HepG2 (cell line): ENCODE data around the gene NFX1. TPM values are rescaled to one million over a fixed set of nuclear protein-coding genes. Genes with fewer than 3 reads are reported as not detected.
"Not testable (repeated sequence)": the region's sequence is repeated elsewhere in the genome, so short reads cannot be mapped to it uniquely, and the experiment has no call there.

Experiments used
- ATAC-seq: fragments of 200-7000 bp; cut with Tn5 transposase; 3 replicates; pipeline ENCODE4 v1.9.1; 2020; ENCODE audit warnings: mild to moderate bottlenecking, moderate library complexity
- BruUV-seq: library from RNA; stranded (reverse); fragments of 400-500 nt; replicated peaks from 2 replicates; lab custom pipeline; 2021; lab: Mats Ljungman, UMichigan
- CTCF ChIA-PET: fragments of 300-600 bp; formaldehyde crosslinking; extraction: SDS; loops from one replicate; lab custom pipeline; 2021; ENCODE audit warnings: low total read pairs, inconsistent platforms, low intra/inter-chr PET ratio; lab: Yijun Ruan, JAX
- POLR2A ChIA-PET: fragments of 350-600 bp; sonication (Branson Sonifier 250); formaldehyde crosslinking; loops from one replicate; lab custom pipeline; 2020; ENCODE audit warnings: antibody characterized with exemption, inconsistent platforms; lab: Yijun Ruan, JAX
- DNase-seq: peaks from one replicate; pipeline ENCODE4 v3.0.0-alpha.2; 2015; ENCODE audit warnings: low spot score
- FAIRE-seq: peaks from 3 replicates; lab custom pipeline; 2011; peaks lifted over from hg19 to GRCh38; lab: Jason Lieb, UNC
- H2AFZ ChIP-seq: one replicate; pipeline ENCODE4 v1.6.1; 2011; ENCODE audit warnings: low read length, inconsistent platforms
- H3K27ac ChIP-seq: fragments of 300-600 bp; 3 replicates; pipeline ENCODE4 v1.8.0; 2011; ENCODE audit warnings: mixed run types, mild to moderate bottlenecking, mixed read lengths, low read length, inconsistent platforms; ENCODE audit not compliant: insufficient read depth; ENCODE audit errors: extremely low read length
- H3K27me3 ChIP-seq, 2 experiments: fragments of 200-600 bp in 1 of 2; 2 replicates in 1 of 2; 3 replicates in 1 of 2; pipeline versions ENCODE4 v1.6.0 to v1.8.0; 2011; ENCODE audit warnings: low read length in 2 of 2, mild to moderate bottlenecking in 2 of 2, moderate library complexity in 2 of 2, inconsistent platforms in 1 of 2; ENCODE audit not compliant: insufficient read depth in 2 of 2, control insufficient read depth in 1 of 2
- H3K36me3 ChIP-seq, 2 experiments: fragments of 200-600 bp in 1 of 2; replicated peaks in 1 of 2; 2 replicates in 1 of 2; 3 replicates in 1 of 2; pipeline versions ENCODE4 v1.5.1 to v1.8.0; 2011; ENCODE audit warnings: low read length in 2 of 2, inconsistent platforms in 1 of 2; ENCODE audit not compliant: insufficient read depth in 2 of 2, control insufficient read depth in 1 of 2
- H3K4me1 ChIP-seq: 2 replicates; pipeline ENCODE4 v1.5.1; 2012; ENCODE audit warnings: low read length, inconsistent platforms; ENCODE audit not compliant: insufficient read depth
- H3K4me2 ChIP-seq: 2 replicates; pipeline ENCODE4 v1.6.0; 2011; ENCODE audit warnings: low read depth, low read length, inconsistent platforms
- H3K4me3 ChIP-seq, 3 experiments: fragments of 200-600 bp in 1 of 3; sonication (generic), shearing (Covaris generic) in 1 of 3; replicated peaks in 1 of 3; 2 replicates each; pipeline ENCODE4 v1.5.1; 2011 to 2016; ENCODE audit warnings: low read length in 3 of 3, inconsistent platforms in 2 of 3, low read depth in 2 of 3, mild to moderate bottlenecking in 2 of 3, control low read depth in 1 of 3, mixed read lengths in 1 of 3; ENCODE audit not compliant: insufficient read depth in 1 of 3
- H3K79me2 ChIP-seq: one replicate; pipeline ENCODE4 v1.6.1; 2011; ENCODE audit warnings: low read length, inconsistent platforms; ENCODE audit not compliant: insufficient read depth
- H3K9ac ChIP-seq: 2 replicates; pipeline ENCODE4 v1.6.0; 2011; ENCODE audit warnings: mild to moderate bottlenecking, low read depth, low read length, inconsistent platforms; ENCODE audit not compliant: insufficient read depth
- H3K9me3 ChIP-seq: 2 replicates; pipeline ENCODE4 v1.5.1; 2012; ENCODE audit warnings: mild to moderate bottlenecking, low read length
- H4K20me1 ChIP-seq: 2 replicates; pipeline ENCODE4 v1.6.0; 2011; ENCODE audit warnings: inconsistent platforms, mild to moderate bottlenecking, low read length, moderate library complexity; ENCODE audit not compliant: insufficient read depth
- FOXM1 ChIP-seq: sonication (generic); formaldehyde crosslinking; IDR thresholded peaks from 2 replicates; pipeline ENCODE4 v1.5.0; 2020; ENCODE audit warnings: missing genetic modification reagents
- HNF4G ChIP-seq, 2 experiments: sonication (generic) in 1 of 2; formaldehyde crosslinking in 1 of 2; IDR thresholded peaks; 2 replicates each; pipeline versions ENCODE4 v1.4.0 to v1.6.1; 2011 to 2020; ENCODE audit warnings: borderline replicate concordance in 2 of 2, low read depth in 2 of 2, mild to moderate bottlenecking in 2 of 2, low read length in 1 of 2, missing genetic modification reagents in 1 of 2, moderate library complexity in 1 of 2
- LCORL ChIP-seq, 2 experiments: fragments of 450-650 bp in 1 of 2; sonication (generic) in 1 of 2; formaldehyde crosslinking in 1 of 2; IDR thresholded peaks; 2 replicates each; pipeline versions ENCODE4 v1.5.0 to v1.6.1; 2017 to 2020; ENCODE audit warnings: antibody characterized with exemption in 1 of 2, missing genetic modification reagents in 1 of 2
- MAFF ChIP-seq: IDR thresholded peaks from 2 replicates; pipeline ENCODE4 v1.6.1; 2011; ENCODE audit warnings: low read depth, low read length, improper control_type of control experiment
- MLLT10 ChIP-seq: sonication (generic); formaldehyde crosslinking; IDR thresholded peaks from 2 replicates; pipeline ENCODE4 v1.4.0; 2020; ENCODE audit warnings: missing genetic modification reagents
- NFATC3 ChIP-seq: sonication (generic); formaldehyde crosslinking; IDR thresholded peaks from 2 replicates; pipeline ENCODE4 v1.5.1; 2020; ENCODE audit warnings: mild to moderate bottlenecking, missing genetic modification reagents
- SALL1 ChIP-seq: sonication (generic); formaldehyde crosslinking; IDR thresholded peaks from 2 replicates; pipeline ENCODE4 v1.8.0; 2022; ENCODE audit warnings: mild to moderate bottlenecking, missing genetic modification reagents
- ZMYM3 ChIP-seq: sonication (generic); formaldehyde crosslinking; IDR thresholded peaks from 2 replicates; pipeline ENCODE4 v1.5.1; 2020; ENCODE audit warnings: mild to moderate bottlenecking, missing genetic modification reagents
- WGBS: methylation state at CpG from one replicate; pipeline ENCODE4 v1.1.6; 2017; ENCODE audit warnings: low lambda C conversion rate; 5-methylcytosine and 5-hydroxymethylcytosine counted together
- in situ Hi-C: cut with HindIII; loops from 2 replicates; pipeline ENCODE4 v1.10.0; 2017; ENCODE audit warnings: low pct_unique_long_range_greater_than_20kb; ENCODE audit not compliant: extremely low pct_ligation_motif_present
- intact Hi-C: fragments of 100-400 bp; cut with micrococcal nuclease; formaldehyde crosslinking; loops from one replicate; pipeline ENCODE4 v1.10.0; 2022; ENCODE audit not compliant: unreplicated experiment
- polyA plus RNA-seq, 8 experiments: library from polyadenylated mRNA; depleted of rRNA in 3 of 8; stranded (reverse) in 7 of 8; unstranded in 1 of 8; fragments of >200 nt; fragmentation: Illumina TruSeq in 4 of 8; extraction: Trizol in 4 of 8; gene quantifications; 2 replicates each; pipeline versions ENCODE4 v1.2.1 to v1.2.3, GENCODE V29; 2011 to 2016; ENCODE audit warnings: low read depth in 4 of 8, missing spikeins in 1 of 8, mixed read lengths in 1 of 8; ENCODE audit not compliant: insufficient read depth in 1 of 8
- total RNA-seq, 5 experiments: library from RNA; depleted of rRNA; stranded (reverse); fragments of >200 nt; fragmentation: Illumina TruSeq; extraction: Trizol; gene quantifications; 2 replicates each; pipeline ENCODE4 v1.2.3, GENCODE V29; 2016; ENCODE audit warnings: low read depth in 1 of 5
- TF ChIP-seq, protein P1 (sequence below): sonication (generic); formaldehyde crosslinking; IDR thresholded peaks from 2 replicates; pipeline ENCODE4 v1.5.1; 2020; ENCODE audit warnings: mild to moderate bottlenecking, missing genetic modification reagents, moderate library complexity
- TF ChIP-seq, protein P2 (sequence below): sonication (generic); formaldehyde crosslinking; IDR thresholded peaks from 2 replicates; pipeline ENCODE4 v1.5.1; 2020; ENCODE audit warnings: mild to moderate bottlenecking, missing genetic modification reagents

The NFX1 gene
- total and polyA plus RNA-seq, 2 of the 13 experiments (the other 11 are each of a cell fraction or from before 2014, with no cell fraction given): 23.9 to 27.5 TPM

DNA sequence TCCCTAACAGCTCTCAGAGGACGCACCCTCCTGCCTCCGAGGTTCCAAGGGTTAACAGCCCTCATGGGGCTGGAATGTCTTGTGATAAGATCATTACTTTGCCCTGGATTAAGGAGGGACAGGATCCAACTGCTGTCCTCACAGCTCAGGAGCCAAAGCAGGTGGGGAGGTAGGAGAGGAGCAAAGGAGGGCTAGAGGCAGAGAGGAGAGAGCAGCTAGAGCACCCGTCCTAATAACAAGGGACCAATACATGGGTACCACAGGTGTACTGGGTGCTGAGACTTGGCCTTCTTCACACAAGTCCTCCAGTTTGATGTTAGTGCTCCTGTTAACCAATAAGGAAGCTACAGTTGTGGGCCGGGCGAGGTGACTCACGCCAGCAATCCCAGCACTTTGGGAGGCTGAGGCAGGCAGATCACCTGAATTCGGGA is 102.3 kb downstream of the NFX1 start:
- WGBS: 70% methylated on average over 7 of the region's 7 CpGs
- H3K4me2 ChIP-seq, FAIRE-seq, CTCF ChIA-PET, H3K4me3 ChIP-seq, H3K9ac ChIP-seq, H3K9me3 ChIP-seq, H2AFZ ChIP-seq, ATAC-seq, DNase-seq, BruUV-seq, in situ Hi-C loops, H4K20me1 ChIP-seq, H3K27ac ChIP-seq, H3K36me3 ChIP-seq, H3K79me2 ChIP-seq, intact Hi-C loops, H3K27me3 ChIP-seq: not testable (repeated sequence)
- POLR2A ChIA-PET: interaction anchor here (1.9 kb wide), 1 partner anchor 23 kb away, joined by 5 read pairs; no protein-coding TSS in a partner anchor
- H3K4me1 ChIP-seq: peaks cover 54% of the 10 kb centered on the region

DNA sequence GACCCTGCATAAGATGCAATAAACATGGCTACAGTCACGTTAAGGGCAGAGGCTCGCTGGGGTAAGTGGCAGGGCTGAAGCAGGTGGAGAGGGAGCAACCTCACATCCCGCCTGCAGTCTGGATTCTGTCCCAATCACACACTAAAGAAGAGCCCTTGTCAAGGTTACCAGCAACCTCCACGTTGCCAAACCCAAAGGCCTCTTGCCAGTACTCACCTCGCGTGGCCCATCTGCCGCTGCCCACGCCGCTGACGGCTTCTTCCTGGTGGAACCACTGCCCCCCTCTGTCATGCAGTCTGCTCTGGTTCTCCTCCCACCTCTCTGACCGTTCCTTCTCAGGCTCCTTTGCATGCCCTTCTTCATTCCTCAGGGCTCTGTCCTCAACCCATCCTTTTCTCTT is 103.3 kb downstream of the NFX1 start:
- TF ChIP-seq, protein P1, sequence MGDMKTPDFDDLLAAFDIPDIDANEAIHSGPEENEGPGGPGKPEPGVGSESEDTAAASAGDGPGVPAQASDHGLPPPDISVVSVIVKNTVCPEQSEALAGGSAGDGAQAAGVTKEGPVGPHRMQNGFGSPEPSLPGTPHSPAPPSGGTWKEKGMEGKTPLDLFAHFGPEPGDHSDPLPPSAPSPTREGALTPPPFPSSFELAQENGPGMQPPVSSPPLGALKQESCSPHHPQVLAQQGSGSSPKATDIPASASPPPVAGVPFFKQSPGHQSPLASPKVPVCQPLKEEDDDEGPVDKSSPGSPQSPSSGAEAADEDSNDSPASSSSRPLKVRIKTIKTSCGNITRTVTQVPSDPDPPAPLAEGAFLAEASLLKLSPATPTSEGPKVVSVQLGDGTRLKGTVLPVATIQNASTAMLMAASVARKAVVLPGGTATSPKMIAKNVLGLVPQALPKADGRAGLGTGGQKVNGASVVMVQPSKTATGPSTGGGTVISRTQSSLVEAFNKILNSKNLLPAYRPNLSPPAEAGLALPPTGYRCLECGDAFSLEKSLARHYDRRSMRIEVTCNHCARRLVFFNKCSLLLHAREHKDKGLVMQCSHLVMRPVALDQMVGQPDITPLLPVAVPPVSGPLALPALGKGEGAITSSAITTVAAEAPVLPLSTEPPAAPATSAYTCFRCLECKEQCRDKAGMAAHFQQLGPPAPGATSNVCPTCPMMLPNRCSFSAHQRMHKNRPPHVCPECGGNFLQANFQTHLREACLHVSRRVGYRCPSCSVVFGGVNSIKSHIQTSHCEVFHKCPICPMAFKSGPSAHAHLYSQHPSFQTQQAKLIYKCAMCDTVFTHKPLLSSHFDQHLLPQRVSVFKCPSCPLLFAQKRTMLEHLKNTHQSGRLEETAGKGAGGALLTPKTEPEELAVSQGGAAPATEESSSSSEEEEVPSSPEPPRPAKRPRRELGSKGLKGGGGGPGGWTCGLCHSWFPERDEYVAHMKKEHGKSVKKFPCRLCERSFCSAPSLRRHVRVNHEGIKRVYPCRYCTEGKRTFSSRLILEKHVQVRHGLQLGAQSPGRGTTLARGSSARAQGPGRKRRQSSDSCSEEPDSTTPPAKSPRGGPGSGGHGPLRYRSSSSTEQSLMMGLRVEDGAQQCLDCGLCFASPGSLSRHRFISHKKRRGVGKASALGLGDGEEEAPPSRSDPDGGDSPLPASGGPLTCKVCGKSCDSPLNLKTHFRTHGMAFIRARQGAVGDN (CRISPR knock-in tag): peak; percentile 79
- TF ChIP-seq, protein P2, sequence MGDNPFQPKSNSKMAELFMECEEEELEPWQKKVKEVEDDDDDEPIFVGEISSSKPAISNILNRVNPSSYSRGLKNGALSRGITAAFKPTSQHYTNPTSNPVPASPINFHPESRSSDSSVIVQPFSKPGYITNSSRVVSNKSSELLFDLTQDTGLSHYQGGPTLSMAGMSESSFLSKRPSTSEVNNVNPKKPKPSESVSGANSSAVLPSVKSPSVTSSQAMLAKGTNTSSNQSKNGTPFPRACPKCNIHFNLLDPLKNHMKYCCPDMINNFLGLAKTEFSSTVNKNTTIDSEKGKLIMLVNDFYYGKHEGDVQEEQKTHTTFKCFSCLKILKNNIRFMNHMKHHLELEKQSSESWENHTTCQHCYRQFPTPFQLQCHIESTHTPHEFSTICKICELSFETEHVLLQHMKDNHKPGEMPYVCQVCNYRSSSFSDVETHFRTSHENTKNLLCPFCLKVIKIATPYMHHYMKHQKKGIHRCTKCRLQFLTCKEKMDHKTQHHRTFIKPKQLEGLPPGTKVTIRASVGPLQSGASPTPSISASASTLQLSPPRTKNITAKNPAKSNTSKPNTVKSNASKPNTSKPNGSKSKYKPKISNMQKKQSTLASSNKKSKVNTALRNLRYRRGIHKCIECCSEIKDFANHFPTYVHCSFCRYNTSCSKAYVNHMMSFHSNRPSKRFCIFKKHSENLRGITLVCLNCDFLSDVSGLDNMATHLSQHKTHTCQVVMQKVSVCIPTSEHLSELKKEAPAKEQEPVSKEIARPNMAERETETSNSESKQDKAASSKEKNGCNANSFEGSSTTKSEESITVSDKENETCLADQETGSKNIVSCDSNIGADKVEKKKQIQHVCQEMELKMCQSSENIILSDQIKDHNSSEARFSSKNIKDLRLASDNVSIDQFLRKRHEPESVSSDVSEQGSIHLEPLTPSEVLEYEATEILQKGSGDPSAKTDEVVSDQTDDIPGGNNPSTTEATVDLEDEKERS (CRISPR knock-in tag): no peak
- no peak for TF ChIP-seq FOXM1 (CRISPR knock-in tag)
- TF ChIP-seq LCORL (IDR thresholded peaks at IDR 0.05): no peak
- TF ChIP-seq LCORL (CRISPR knock-in tag; IDR thresholded peaks at IDR 0.05): peak; percentile 13; the same call in 1 of the 2 replicates
- TF ChIP-seq SALL1 (CRISPR knock-in tag): 0 out of 2 replicates have a peak, but pooled peaks have one; percentile 9
- no peak for TF ChIP-seq MLLT10 (CRISPR knock-in tag)
- no peak for TF ChIP-seq MAFF
- TF ChIP-seq ZMYM3: 0 out of 2 replicates have a peak, but pooled peaks have one; percentile 14
- no peak for TF ChIP-seq NFATC3
- no peak for TF ChIP-seq HNF4G (IDR thresholded peaks at IDR 0.05; ENCODE audit: borderline replicate concordance, low read depth, low read length)
- TF ChIP-seq HNF4G (CRISPR knock-in tag; IDR thresholded peaks at IDR 0.05; ENCODE audit: borderline replicate concordance, low read depth): no peak
- Histone ChIP-seq H3K27me3 (peaks cover 0 to 3% of the 10 kb centered on the region in 2 experiments; a peak in 1 of 5 replicates), H3K79me2 (no peaks in the 10 kb centered on the region), H3K27ac (no peak overlapping the region), H3K4me2 (peak overlapping the region; percentile 94), H3K9ac (peak overlapping the region; percentile 36; the same call in 1 of the 2 replicates), H3K36me3 (no peaks in the 10 kb centered on the region), H3K9me3 (no peaks in the 10 kb centered on the region), H3K4me3 (peak overlapping the region in 2 of 3 experiments; percentile 12 to 65; a peak in 2 of 6 replicates), H3K4me1 (peaks cover 54% of the 10 kb centered on the region), H2AFZ (no peak overlapping the region), H4K20me1 (no peaks in the 10 kb centered on the region)
- ChIA-PET CTCF (no interaction called here), POLR2A (interaction anchor here (1.1 to 1.7 kb wide), 3 partner anchors 10 to 80 kb away, joined by 3 to 5 read pairs (median 3); partner anchors contain the start of genes AQP3 and NOL6)
- 11% methylated on average over 10 of the region's 11 CpGs for WGBS
- DNase-seq (no peak), FAIRE-seq (no peak), ATAC-seq (no peak)
- BruUV-seq: no TSS peak
- intact Hi-C loops: no loop called here
- in situ Hi-C loops: no loop called here
